ENCODE measurements around the gene KDM1B.

DNA sequence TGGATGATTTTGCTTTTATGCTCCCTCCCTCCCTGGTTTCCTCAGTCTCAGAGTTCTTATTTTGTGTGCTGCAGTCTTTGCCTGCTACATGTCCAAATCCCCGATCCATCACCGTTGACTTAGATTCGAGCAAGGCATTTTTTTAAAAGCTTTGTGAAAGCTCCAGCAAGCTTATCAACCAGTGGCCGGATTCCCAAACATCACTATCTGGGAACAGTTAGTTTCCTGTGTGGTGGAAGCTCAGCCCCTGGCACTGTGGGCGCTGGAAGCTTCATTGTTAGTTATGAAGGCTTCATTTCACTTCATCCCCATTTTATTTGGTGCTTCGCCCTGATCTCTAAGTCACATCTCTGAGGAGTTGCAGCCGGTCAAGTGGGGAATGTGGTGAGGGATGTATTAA, 64.4 kb downstream of the KDM1B start:
- TF ChIP-seq CTCF (IDR thresholded peaks at IDR 0.05 in 2 of 3, conservative IDR thresholded peaks at IDR 0.05 in 1 of 3; ENCODE audit: insufficient read depth in 2 of 3, low read depth in 1 of 3, low read length in 3 of 3) (no peak), SOX6 (IDR thresholded peaks at IDR 0.05) (no peak), CREM (IDR thresholded peaks at IDR 0.05; ENCODE audit: low read depth) (no peak)

Measured in K562 (cell line).